ENCODE measurements around the gene TACC2.

- TF ChIP-seq CTCF (conservative IDR thresholded peaks at IDR 0.05; ENCODE audit: low read length) (no peak), EZH2phosphoT487 (IDR thresholded peaks at IDR 0.05; ENCODE audit: borderline replicate concordance, low read depth, low read length) (no peak)
Measured at GRCh38 chr10:122280156-122280555, 291.2 kb downstream of the TACC2 start.

Data from OCI-LY7 (cell line).